Natural killer cell treated with Interleukin-12 subunit alpha and Interleukin-12 subunit beta and Interleukin-15 and Interleukin-18, amount 100 ng/mL, for 72 hours (primary cell): ENCODE data around the gene SH3D19. TPM values are rescaled to one million over a fixed set of nuclear protein-coding genes. Genes with fewer than 3 reads are reported as not detected.

Experiments
- ATAC-seq, 2 donors: fragments of 150-1000 bp; cut with Tn5 transposase in 1 of 2; sonication (Bioruptor Pico), chemical (Tn5 transposase) in 1 of 2; 2 replicates each; pipeline ENCODE4 v1.10.0; 2021
- DNase-seq: peaks from one replicate; pipeline ENCODE4 v3.0.0; 2022; ENCODE audit warnings: low spot score
- H3K27ac Mint-ChIP-seq, 2 donors: 1 replicate in 1 of 2; 2 replicates in 1 of 2; pipeline ENCODE4 v1.8.0; 2022; ENCODE audit warnings: mixed read lengths in 2 of 2, mild to moderate bottlenecking in 1 of 2, moderate library complexity in 1 of 2
- H3K27me3 Mint-ChIP-seq, 2 donors: 1 replicate in 1 of 2; 2 replicates in 1 of 2; pipeline ENCODE4 v1.8.0; 2022; ENCODE audit warnings: mixed read lengths in 2 of 2
- H3K36me3 Mint-ChIP-seq: one replicate; pipeline ENCODE4 v1.8.0; 2022; ENCODE audit warnings: mixed read lengths
- H3K4me1 Mint-ChIP-seq, 2 donors: 1 replicate in 1 of 2; 2 replicates in 1 of 2; pipeline ENCODE4 v1.8.0; 2022; ENCODE audit warnings: low read depth in 2 of 2, mixed read lengths in 2 of 2, mild to moderate bottlenecking in 1 of 2
- H3K4me3 Mint-ChIP-seq: one replicate; pipeline ENCODE4 v1.8.0; 2022; ENCODE audit warnings: mixed read lengths
- H3K9me3 Mint-ChIP-seq: 2 replicates; pipeline ENCODE4 v1.8.0; 2022; ENCODE audit warnings: mixed read lengths
- total RNA-seq, 2 donors: library from RNA; stranded (reverse); gene quantifications; one replicate each; pipeline ENCODE4 v1.2.3, GENCODE V29; 2022

The SH3D19 gene
- total RNA-seq, result not detected

- Mint-ChIP-seq H3K36me3 (peaks cover 5% of the 10 kb centered on the region), H3K27ac (no peak within 1 kb of the TSS), H3K9me3 (no peaks in the 10 kb centered on the region), H3K27me3 (peaks cover 40 to 47% of the 10 kb centered on the region in 2 donors), H3K4me1 (peaks cover 0 to 2% of the 10 kb centered on the region in 2 donors), H3K4me3 (no peak within 1 kb of the TSS)
- DNase-seq, result no peak
- peak; percentile 33 to 36 for ATAC-seq
Measured at GRCh38 chr4:151325111-151325948, at the start of gene SH3D19. SH3D19 (minus strand) TSS chr4:151325605; CDS start chr4:151325352, 253 bp downstream.

- Mint-ChIP-seq H3K27me3 (peaks cover 2 to 21% of the 10 kb centered on the region in 2 donors), H3K36me3 (no peaks in the 10 kb centered on the region), H3K4me1 (no peaks in the 10 kb centered on the region), H3K4me3 (no peak overlapping the region), H3K27ac (no peak overlapping the region), H3K9me3 (no peaks in the 10 kb centered on the region)
- peak; percentile 83 for ATAC-seq
- DNase-seq, result peak; percentile 63
Measured at GRCh38 chr4:151362404-151363164, 37.2 kb upstream of the SH3D19 start.

- no peaks in the 10 kb centered on the region for H3K36me3 Mint-ChIP-seq
- ATAC-seq (no peak), DNase-seq (no peak)
- no peaks in the 10 kb centered on the region for H3K9me3 Mint-ChIP-seq
- H3K4me3 Mint-ChIP-seq, result no peak overlapping the region
- peaks cover 2 to 21% of the 10 kb centered on the region in 2 donors for H3K27me3 Mint-ChIP-seq
- H3K27ac Mint-ChIP-seq, result no peak overlapping the region
- H3K4me1 Mint-ChIP-seq, result no peaks in the 10 kb centered on the region
Measured at GRCh38 chr4:151361966-151362365, 36.6 kb upstream of the SH3D19 start.

- no peak overlapping the region for H3K4me3 Mint-ChIP-seq
- no peak overlapping the region for H3K27ac Mint-ChIP-seq
- H3K4me1 Mint-ChIP-seq, result no peaks in the 10 kb centered on the region
- H3K36me3 Mint-ChIP-seq, result no peaks in the 10 kb centered on the region
- ATAC-seq, result no peak
- peaks cover 2 to 21% of the 10 kb centered on the region in 2 donors for H3K27me3 Mint-ChIP-seq
- no peak for DNase-seq
- no peaks in the 10 kb centered on the region for H3K9me3 Mint-ChIP-seq
Measured at GRCh38 chr4:151361126-151361525, 35.7 kb upstream of the SH3D19 start.

- H3K27ac Mint-ChIP-seq, result no peak overlapping the region
Measured at GRCh38 chr4:151359576-151359975, 34.2 kb upstream of the SH3D19 start.

GRCh38 chr4:151358266-151358665 is 32.9 kb upstream of the SH3D19 start:
- no peak for ATAC-seq
- no peak overlapping the region for H3K4me3 Mint-ChIP-seq
- no peaks in the 10 kb centered on the region for H3K36me3 Mint-ChIP-seq
- no peak for DNase-seq
- H3K27ac Mint-ChIP-seq, result no peak overlapping the region
- H3K27me3 Mint-ChIP-seq, result peaks cover 2 to 29% of the 10 kb centered on the region in 2 donors
- no peaks in the 10 kb centered on the region for H3K9me3 Mint-ChIP-seq
- no peaks in the 10 kb centered on the region for H3K4me1 Mint-ChIP-seq

More at GRCh38 chr4:151359576-151359975, 34.2 kb upstream of the SH3D19 start:
- Mint-ChIP-seq H3K27me3 (peaks cover 2 to 21% of the 10 kb centered on the region in 2 donors), H3K4me3 (no peak overlapping the region), H3K9me3 (no peaks in the 10 kb centered on the region), H3K4me1 (no peaks in the 10 kb centered on the region), H3K36me3 (no peaks in the 10 kb centered on the region)
- ATAC-seq (no peak), DNase-seq (no peak)

- Mint-ChIP-seq H3K4me1 (no peaks in the 10 kb centered on the region), H3K27me3 (peaks cover 2 to 29% of the 10 kb centered on the region in 2 donors), H3K27ac (no peak overlapping the region), H3K4me3 (no peak overlapping the region), H3K36me3 (no peaks in the 10 kb centered on the region), H3K9me3 (no peaks in the 10 kb centered on the region)
- DNase-seq (no peak), ATAC-seq (no peak)
Measured at GRCh38 chr4:151356510-151356909, 31.1 kb upstream of the SH3D19 start.

- H3K27me3 Mint-ChIP-seq, result peaks cover 3 to 27% of the 10 kb centered on the region in 2 donors
- no peaks in the 10 kb centered on the region for H3K4me1 Mint-ChIP-seq
- H3K27ac Mint-ChIP-seq, result no peak overlapping the region
- H3K4me3 Mint-ChIP-seq, result no peak overlapping the region
- no peaks in the 10 kb centered on the region for H3K9me3 Mint-ChIP-seq
- ATAC-seq (no peak), DNase-seq (no peak)
- no peaks in the 10 kb centered on the region for H3K36me3 Mint-ChIP-seq
Measured at GRCh38 chr4:151355155-151355554, 29.8 kb upstream of the SH3D19 start.

GRCh38 chr4:151347490-151348235 is 22.3 kb upstream of the SH3D19 start:
- H3K9me3 Mint-ChIP-seq, result no peaks in the 10 kb centered on the region
- no peak overlapping the region for H3K4me3 Mint-ChIP-seq
- DNase-seq, result no peak
- H3K4me1 Mint-ChIP-seq, result no peaks in the 10 kb centered on the region
- ATAC-seq, result no peak
- H3K27me3 Mint-ChIP-seq, result peaks cover 10 to 31% of the 10 kb centered on the region in 2 donors
- H3K27ac Mint-ChIP-seq, result no peak overlapping the region
- no peaks in the 10 kb centered on the region for H3K36me3 Mint-ChIP-seq

GRCh38 chr4:151344948-151345347 is 19.5 kb upstream of the SH3D19 start:
- Mint-ChIP-seq H3K27me3 (peaks cover 9 to 33% of the 10 kb centered on the region in 2 donors), H3K36me3 (no peaks in the 10 kb centered on the region), H3K9me3 (no peaks in the 10 kb centered on the region), H3K4me1 (no peaks in the 10 kb centered on the region), H3K27ac (no peak overlapping the region), H3K4me3 (no peak overlapping the region)
- ATAC-seq (no peak), DNase-seq (no peak)

- H3K36me3 Mint-ChIP-seq, result no peaks in the 10 kb centered on the region
- peaks cover 5 to 32% of the 10 kb centered on the region in 2 donors for H3K27me3 Mint-ChIP-seq
- H3K9me3 Mint-ChIP-seq, result no peaks in the 10 kb centered on the region
- no peak overlapping the region for H3K27ac Mint-ChIP-seq
- DNase-seq (no peak), ATAC-seq (no peak)
- no peak overlapping the region for H3K4me3 Mint-ChIP-seq
- H3K4me1 Mint-ChIP-seq, result no peaks in the 10 kb centered on the region
Measured at GRCh38 chr4:151340751-151341385, 15.5 kb upstream of the SH3D19 start.

GRCh38 chr4:151339467-151339866 is 14.1 kb upstream of the SH3D19 start:
- H3K4me1 Mint-ChIP-seq, result no peaks in the 10 kb centered on the region
- H3K27me3 Mint-ChIP-seq, result peaks cover 5 to 21% of the 10 kb centered on the region in 2 donors
- no peaks in the 10 kb centered on the region for H3K9me3 Mint-ChIP-seq
- no peak for DNase-seq
- ATAC-seq, result no peak
- no peak overlapping the region for H3K4me3 Mint-ChIP-seq
- H3K27ac Mint-ChIP-seq, result no peak overlapping the region
- H3K36me3 Mint-ChIP-seq, result no peaks in the 10 kb centered on the region
